Endothelial cell of umbilical vein (primary cell): ENCODE measurements around the gene MRPS23. TPM values are rescaled to one million over a fixed set of nuclear protein-coding genes. Genes with fewer than 3 reads are reported as not detected.

ENCODE experiments used
- BruUV-seq: library from RNA; stranded (reverse); fragments of 400-500 nt; replicated peaks from 2 replicates; lab custom pipeline; 2021; lab: Mats Ljungman, UMichigan
- CTCF ChIA-PET: fragments of 300-600, 350-600 bp; sonication (Branson Sonifier 250); formaldehyde crosslinking; loops from one replicate; lab custom pipeline; 2021; ENCODE audit warnings: antibody characterized with exemption, inconsistent platforms; lab: Charles Lee
- POLR2A ChIA-PET: fragments of 300-600, 350-600 bp; sonication (Branson Sonifier 250); formaldehyde crosslinking; loops from one replicate; lab custom pipeline; 2021; ENCODE audit warnings: antibody characterized with exemption, inconsistent platforms; lab: Charles Lee
- DNase-seq: peaks from one replicate; pipeline ENCODE4 v3.0.0-alpha.2; 2011; ENCODE audit warnings: low read depth, low spot score
- FAIRE-seq: peaks from 2 replicates; lab custom pipeline; 2011; peaks lifted over from hg19 to GRCh38; lab: Jason Lieb, UNC
- H2AFZ ChIP-seq: 2 replicates; pipeline ENCODE4 v1.6.0; 2012; ENCODE audit warnings: low read depth, low read length, control low read depth, inconsistent platforms
- H3K27ac ChIP-seq: 2 replicates; pipeline ENCODE4 v1.5.1; 2011; ENCODE audit warnings: low read depth, mild to moderate bottlenecking, control low read depth, low read length, moderate library complexity; ENCODE audit not compliant: insufficient read depth
- H3K27me3 ChIP-seq, 2 experiments: 2 replicates each; pipeline versions ENCODE4 v1.6.0 to v1.6.1; 2011; ENCODE audit warnings: low read length in 2 of 2, mixed read lengths in 1 of 2; ENCODE audit not compliant: control insufficient read depth in 2 of 2, insufficient read depth in 2 of 2
- H3K36me3 ChIP-seq, 2 experiments: 2 replicates in 1 of 2; 3 replicates in 1 of 2; pipeline ENCODE4 v1.5.1; 2011; ENCODE audit warnings: low read length in 2 of 2, mild to moderate bottlenecking in 1 of 2, moderate library complexity in 1 of 2; ENCODE audit not compliant: control insufficient read depth in 2 of 2, insufficient read depth in 2 of 2; ENCODE audit errors: extremely low read depth in 1 of 2
- H3K4me1 ChIP-seq: 3 replicates; pipeline ENCODE4 v1.5.1; 2011; ENCODE audit warnings: mild to moderate bottlenecking, low read length; ENCODE audit not compliant: control insufficient read depth, insufficient read depth; ENCODE audit errors: extremely low read depth
- H3K4me2 ChIP-seq: 2 replicates; pipeline ENCODE4 v1.6.1; 2011; ENCODE audit warnings: low read length, control low read depth, mixed read lengths; ENCODE audit not compliant: insufficient read depth
- H3K4me3 ChIP-seq, 3 experiments: fragments of 200-600 bp in 1 of 3; sonication (generic), shearing (Covaris generic) in 1 of 3; replicated peaks in 1 of 3; 2 replicates each; pipeline ENCODE4 v1.5.1; 2011 to 2016; ENCODE audit warnings: control low read depth in 3 of 3, low read length in 3 of 3, mild to moderate bottlenecking in 2 of 3, inconsistent platforms in 1 of 3, low read depth in 1 of 3, moderate library complexity in 1 of 3; ENCODE audit not compliant: insufficient read depth in 1 of 3
- H3K79me2 ChIP-seq: 2 replicates; pipeline ENCODE4 v1.6.0; 2012; ENCODE audit warnings: low read length, inconsistent platforms; ENCODE audit not compliant: control insufficient read depth, insufficient read depth
- H3K9ac ChIP-seq: replicated peaks from 2 replicates; pipeline ENCODE3; 2011; ENCODE audit warnings: low read length, control low read depth; ENCODE audit not compliant: insufficient read depth; ENCODE audit errors: extremely low read depth
- H3K9me1 ChIP-seq: replicated peaks from 3 replicates; pipeline ENCODE4 v1.6.0; 2011; ENCODE audit warnings: mild to moderate bottlenecking, low read length; ENCODE audit not compliant: control insufficient read depth, insufficient read depth; ENCODE audit errors: extremely low read depth
- H3K9me3 ChIP-seq: replicated peaks from 2 replicates; pipeline ENCODE4 v1.5.1; 2012; ENCODE audit warnings: low read length, inconsistent platforms; ENCODE audit not compliant: control insufficient read depth, insufficient read depth
- H4K20me1 ChIP-seq: replicated peaks from 2 replicates; pipeline ENCODE3; 2011; ENCODE audit warnings: mild to moderate bottlenecking, low read length; ENCODE audit not compliant: control insufficient read depth, insufficient read depth; ENCODE audit errors: extremely low read depth
- EZH2 ChIP-seq: IDR thresholded peaks from 2 replicates; pipeline ENCODE4 v1.6.1; 2012; ENCODE audit warnings: borderline replicate concordance, low read depth, mild to moderate bottlenecking, moderate library complexity, low read length, inconsistent platforms; ENCODE audit not compliant: severe bottlenecking
- FOS ChIP-seq: IDR thresholded peaks from 2 replicates; pipeline ENCODE4 v1.6.1; 2011; ENCODE audit warnings: mild to moderate bottlenecking, low read length, moderate library complexity, borderline replicate concordance; ENCODE audit not compliant: insufficient read depth
- GATA2 ChIP-seq: IDR thresholded peaks from 2 replicates; pipeline ENCODE4 v1.7.0; 2011; ENCODE audit warnings: low read depth, mild to moderate bottlenecking, moderate library complexity, mixed read lengths, low read length; ENCODE audit not compliant: insufficient read length, insufficient read depth
- JUN ChIP-seq: IDR thresholded peaks from 2 replicates; pipeline ENCODE4 v1.6.1; 2011; ENCODE audit warnings: borderline replicate concordance, low read depth; ENCODE audit not compliant: insufficient read length, insufficient read depth
- MYC ChIP-seq: IDR thresholded peaks from one replicate; pipeline ENCODE4 v1.6.1; 2011; ENCODE audit warnings: mild to moderate bottlenecking, low read depth, low read length
- POLR2A ChIP-seq: IDR thresholded peaks from 2 replicates; pipeline ENCODE4 v1.6.1; 2012; ENCODE audit warnings: low read depth, mild to moderate bottlenecking, control low read depth, low read length
- POLR2AphosphoS5 ChIP-seq: IDR thresholded peaks from 2 replicates; pipeline ENCODE4 v1.6.1; 2012; ENCODE audit warnings: low read depth, mild to moderate bottlenecking, control low read depth, low read length, moderate library complexity; ENCODE audit not compliant: insufficient read depth
- dilution Hi-C: fragments of 300-500 bp; cut with MboI; formaldehyde crosslinking; loops from one replicate; pipeline ENCODE4 v1.15.0; 2019; ENCODE audit warnings: low sequenced_read_pairs; ENCODE audit not compliant: extremely low pct_ligation_motif_present
- intact Hi-C: fragments of 100-400 bp; cut with micrococcal nuclease; formaldehyde crosslinking; loops from one replicate; pipeline ENCODE4 v1.10.0; 2022
- polyA plus RNA-seq, 4 experiments: library from polyadenylated mRNA; depleted of rRNA in 3 of 4; stranded (reverse) in 3 of 4; unstranded in 1 of 4; fragments of >200 nt; gene quantifications; 2 replicates each; pipeline versions ENCODE4 v1.2.1 to v1.2.3, GENCODE V29; 2011 to 2012; ENCODE audit warnings: missing spikeins in 1 of 4
- total RNA-seq: library from RNA; stranded (reverse); gene quantifications from 2 replicates; pipeline ENCODE4 v1.2.3, GENCODE V29; 2021
- TF ChIP-seq, protein P1 (sequence below), 2 donors: IDR thresholded peaks; 1 replicate in 1 of 2; 2 replicates in 1 of 2; pipeline ENCODE4 v1.5.1; 2011; ENCODE audit warnings: low read length in 2 of 2, mild to moderate bottlenecking in 2 of 2, moderate library complexity in 2 of 2, control low read depth in 1 of 2, inconsistent platforms in 1 of 2, low read depth in 1 of 2; ENCODE audit not compliant: insufficient read depth in 1 of 2; ENCODE audit errors: extremely low read depth in 1 of 2
- TF ChIP-seq, protein P2 (sequence below): IDR thresholded peaks from 2 replicates; pipeline ENCODE4 v1.6.1; 2011; ENCODE audit not compliant: insufficient read depth, insufficient read length

MRPS23 gene
- total and polyA plus RNA-seq, 2 donors (not counting 3 experiments of a cell fraction or from before 2014, with no cell fraction given): 39.9 to 46.2 TPM

DNA sequence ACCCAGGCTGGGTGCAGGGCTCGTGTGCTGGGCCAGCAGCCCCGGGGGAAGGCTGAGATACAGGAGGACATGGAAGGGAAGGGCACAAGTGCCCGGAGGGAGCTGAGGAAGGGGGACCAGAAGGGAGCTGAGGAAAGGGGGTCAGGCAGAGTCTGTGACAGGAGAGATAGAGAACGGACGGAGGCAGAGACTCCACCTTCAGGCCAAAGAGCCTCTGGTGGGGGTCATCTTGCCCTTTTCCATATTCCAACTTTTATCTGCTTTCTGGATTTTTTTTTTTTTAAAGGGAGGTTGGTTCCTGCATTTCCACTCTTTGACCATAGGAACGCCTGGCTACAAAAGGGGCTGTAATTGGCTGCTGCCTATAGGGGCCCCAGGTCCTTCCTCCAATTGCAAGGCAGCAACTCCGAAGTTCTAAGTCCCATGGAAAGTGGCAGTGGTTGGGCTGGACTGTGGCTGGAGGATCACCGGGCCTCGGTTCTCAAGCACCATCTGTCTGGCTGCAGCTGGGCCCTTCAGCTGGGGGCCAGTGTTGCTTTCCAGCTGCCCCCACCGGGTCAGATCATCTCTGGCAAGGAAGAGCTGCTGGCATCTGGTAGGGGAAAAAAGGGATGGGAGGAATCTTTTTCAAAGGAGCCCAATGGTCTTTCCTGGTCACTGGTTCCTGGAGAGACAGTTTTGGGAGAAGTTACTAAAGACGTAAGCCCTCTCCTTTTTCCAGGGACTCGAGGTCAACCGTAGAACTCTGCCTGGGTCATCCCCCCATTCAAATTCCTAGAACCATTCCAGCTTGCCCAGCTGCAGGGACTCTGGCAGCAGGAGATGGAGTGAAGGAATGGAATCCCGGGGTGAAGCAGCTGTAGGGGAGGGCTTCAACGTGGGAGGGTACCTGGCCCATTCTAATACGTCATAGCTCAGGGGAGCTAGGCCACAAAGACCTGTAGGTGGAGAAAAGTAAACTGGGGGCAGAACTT, 13.1 kb upstream of the MRPS23 start:
- DNase-seq (no peak), FAIRE-seq (peak; percentile 37)
- no peaks in the 10 kb centered on the region for H4K20me1 ChIP-seq
- no peak overlapping the region for H3K4me3 ChIP-seq
- peaks cover 26% of the 10 kb centered on the region for H3K4me1 ChIP-seq
- H2AFZ ChIP-seq: no peak overlapping the region
- TF ChIP-seq POLR2AphosphoS5 (no peak), FOS (no peak), EZH2 (no peak), JUN (no peak), MYC (no peak), POLR2A (no peak), GATA2 (no peak)
- TF ChIP-seq, protein P1, sequence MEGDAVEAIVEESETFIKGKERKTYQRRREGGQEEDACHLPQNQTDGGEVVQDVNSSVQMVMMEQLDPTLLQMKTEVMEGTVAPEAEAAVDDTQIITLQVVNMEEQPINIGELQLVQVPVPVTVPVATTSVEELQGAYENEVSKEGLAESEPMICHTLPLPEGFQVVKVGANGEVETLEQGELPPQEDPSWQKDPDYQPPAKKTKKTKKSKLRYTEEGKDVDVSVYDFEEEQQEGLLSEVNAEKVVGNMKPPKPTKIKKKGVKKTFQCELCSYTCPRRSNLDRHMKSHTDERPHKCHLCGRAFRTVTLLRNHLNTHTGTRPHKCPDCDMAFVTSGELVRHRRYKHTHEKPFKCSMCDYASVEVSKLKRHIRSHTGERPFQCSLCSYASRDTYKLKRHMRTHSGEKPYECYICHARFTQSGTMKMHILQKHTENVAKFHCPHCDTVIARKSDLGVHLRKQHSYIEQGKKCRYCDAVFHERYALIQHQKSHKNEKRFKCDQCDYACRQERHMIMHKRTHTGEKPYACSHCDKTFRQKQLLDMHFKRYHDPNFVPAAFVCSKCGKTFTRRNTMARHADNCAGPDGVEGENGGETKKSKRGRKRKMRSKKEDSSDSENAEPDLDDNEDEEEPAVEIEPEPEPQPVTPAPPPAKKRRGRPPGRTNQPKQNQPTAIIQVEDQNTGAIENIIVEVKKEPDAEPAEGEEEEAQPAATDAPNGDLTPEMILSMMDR (IDR thresholded peaks at IDR 0.05; ENCODE audit: extremely low read depth in 1 of 2, insufficient read depth in 1 of 2, low read depth in 1 of 2, low read length in 2 of 2): no peak
- TF ChIP-seq, protein P2, sequence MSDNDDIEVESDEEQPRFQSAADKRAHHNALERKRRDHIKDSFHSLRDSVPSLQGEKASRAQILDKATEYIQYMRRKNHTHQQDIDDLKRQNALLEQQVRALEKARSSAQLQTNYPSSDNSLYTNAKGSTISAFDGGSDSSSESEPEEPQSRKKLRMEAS: no peak
- H3K9me3 ChIP-seq: no peaks in the 10 kb centered on the region
- POLR2A ChIA-PET: no interaction called here
- H3K9me1 ChIP-seq: no peaks in the 10 kb centered on the region
- intact Hi-C loops (no loop called here), dilution Hi-C loops (loop anchor here (25.0 kb wide), 1 partner anchor 124 kb away; the partner anchor contains the start of gene VEZF1)
- no peak overlapping the region for H3K27ac ChIP-seq
- BruUV-seq: no TSS peak
- CTCF ChIA-PET: interaction anchor here (1.2 to 18.8 kb wide), 7 partner anchors 9 to 250 kb away, joined by 3 to 584 read pairs (median 45); partner anchors contain the start of genes CUEDC1 and VEZF1
- no peak overlapping the region for H3K4me2 ChIP-seq
- H3K9ac ChIP-seq: no peak overlapping the region
- H3K27me3 ChIP-seq: no peaks in the 10 kb centered on the region
- H3K79me2 ChIP-seq: no peaks in the 10 kb centered on the region
- H3K36me3 ChIP-seq: no peaks in the 10 kb centered on the region
